Activated CD8-positive, alpha-beta T cell treated with anti-CD3 and anti-CD28 coated beads for 36 hours (primary cell): ENCODE results near the gene RIPPLY3. TPM values are rescaled to one million over a fixed set of nuclear protein-coding genes. Genes with fewer than 3 reads are reported as not detected.

Source experiments
- ATAC-seq: fragments of 200-7000 bp; cut with Tn5 transposase; one replicate; pipeline ENCODE4 v1.10.0; 2021; ENCODE audit warnings: mild to moderate bottlenecking, moderate library complexity
- CTCF ChIA-PET: fragments of 350-600 bp; sonication (Branson Sonifier 250); formaldehyde crosslinking; loops from one replicate; lab custom pipeline; 2021; ENCODE audit warnings: antibody characterized with exemption; lab: Charles Lee
- POLR2A ChIA-PET: fragments of 350-600 bp; sonication (Branson Sonifier 250); formaldehyde crosslinking; loops from one replicate; lab custom pipeline; 2021; ENCODE audit warnings: antibody characterized with exemption; lab: Charles Lee
- DNase-seq: peaks from one replicate; pipeline ENCODE4 v3.0.0-alpha.2; 2020
- H3K27ac Mint-ChIP-seq: one replicate; pipeline ENCODE4 v1.8.0; 2021; ENCODE audit warnings: mild to moderate bottlenecking, mixed read lengths
- H3K27me3 Mint-ChIP-seq: one replicate; pipeline ENCODE4 v1.8.0; 2021; ENCODE audit warnings: mixed read lengths
- H3K36me3 Mint-ChIP-seq: one replicate; pipeline ENCODE4 v1.8.0; 2021; ENCODE audit warnings: low read depth, mixed read lengths
- H3K4me1 Mint-ChIP-seq: one replicate; pipeline ENCODE4 v1.8.0; 2021; ENCODE audit warnings: low read depth, mixed read lengths
- H3K4me3 Mint-ChIP-seq: one replicate; pipeline ENCODE4 v1.8.0; 2021; ENCODE audit warnings: mild to moderate bottlenecking, moderate library complexity, mixed read lengths
- H3K9me3 Mint-ChIP-seq: one replicate; pipeline ENCODE4 v1.8.0; 2021; ENCODE audit warnings: mixed read lengths
- intact Hi-C: fragments of 100-400 bp; cut with micrococcal nuclease; formaldehyde crosslinking; loops from one replicate; pipeline ENCODE4 v1.10.0; 2022
- total RNA-seq, 2 experiments: library from RNA; stranded (reverse); gene quantifications; one replicate each; pipeline ENCODE4 v1.2.3, GENCODE V29; 2021
- TF ChIP-seq, protein P1 (sequence below): fragments of 200-600 bp; IDR thresholded peaks from one replicate; pipeline ENCODE4 v1.8.0; 2022; ENCODE audit warnings: antibody characterized with exemption, mild to moderate bottlenecking

RIPPLY3 gene
- total RNA-seq, 2 experiments from 2014 or later: not detected

DNA sequence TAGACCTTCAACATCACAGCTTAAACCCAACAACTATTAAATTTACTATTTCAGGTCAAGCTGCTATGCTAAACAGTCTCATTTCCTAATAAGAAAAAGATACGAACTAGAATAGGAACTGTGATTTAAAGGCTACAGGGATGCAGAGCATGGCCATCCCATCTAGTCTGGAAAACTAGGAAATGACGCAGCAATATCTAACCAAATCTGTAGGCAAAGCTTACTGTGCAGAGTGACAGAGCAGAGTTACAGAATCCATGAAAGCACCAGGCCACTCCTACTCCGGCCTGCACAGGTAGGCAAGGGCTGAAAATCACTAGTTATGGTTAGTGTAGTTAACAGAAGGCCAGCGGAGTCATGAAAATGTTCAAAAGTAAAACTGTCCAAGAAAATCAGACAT is 42.1 kb upstream of the RIPPLY3 start:
- Mint-ChIP-seq H3K4me3 (peak overlapping the region; percentile 88), H3K36me3 (peaks cover 12% of the 10 kb centered on the region), H3K27ac (no peak overlapping the region), H3K9me3 (no peaks in the 10 kb centered on the region), H3K4me1 (peaks cover 22% of the 10 kb centered on the region), H3K27me3 (no peaks in the 10 kb centered on the region)
- intact Hi-C loops: no loop called here
- no peak for DNase-seq
- CTCF ChIA-PET: interaction anchor here (1.3 to 4.3 kb wide), 4 partner anchors 23 to 46 kb away, joined by 3 to 28 read pairs (median 10); no protein-coding TSS in a partner anchor
- ATAC-seq: no peak
- POLR2A ChIA-PET: interaction anchor here (1.3 to 1.5 kb wide), 2 partner anchors 11 to 30 kb away, joined by 3 to 7 read pairs; no protein-coding TSS in a partner anchor
- TF ChIP-seq, protein P1, sequence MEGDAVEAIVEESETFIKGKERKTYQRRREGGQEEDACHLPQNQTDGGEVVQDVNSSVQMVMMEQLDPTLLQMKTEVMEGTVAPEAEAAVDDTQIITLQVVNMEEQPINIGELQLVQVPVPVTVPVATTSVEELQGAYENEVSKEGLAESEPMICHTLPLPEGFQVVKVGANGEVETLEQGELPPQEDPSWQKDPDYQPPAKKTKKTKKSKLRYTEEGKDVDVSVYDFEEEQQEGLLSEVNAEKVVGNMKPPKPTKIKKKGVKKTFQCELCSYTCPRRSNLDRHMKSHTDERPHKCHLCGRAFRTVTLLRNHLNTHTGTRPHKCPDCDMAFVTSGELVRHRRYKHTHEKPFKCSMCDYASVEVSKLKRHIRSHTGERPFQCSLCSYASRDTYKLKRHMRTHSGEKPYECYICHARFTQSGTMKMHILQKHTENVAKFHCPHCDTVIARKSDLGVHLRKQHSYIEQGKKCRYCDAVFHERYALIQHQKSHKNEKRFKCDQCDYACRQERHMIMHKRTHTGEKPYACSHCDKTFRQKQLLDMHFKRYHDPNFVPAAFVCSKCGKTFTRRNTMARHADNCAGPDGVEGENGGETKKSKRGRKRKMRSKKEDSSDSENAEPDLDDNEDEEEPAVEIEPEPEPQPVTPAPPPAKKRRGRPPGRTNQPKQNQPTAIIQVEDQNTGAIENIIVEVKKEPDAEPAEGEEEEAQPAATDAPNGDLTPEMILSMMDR: no peak

DNA sequence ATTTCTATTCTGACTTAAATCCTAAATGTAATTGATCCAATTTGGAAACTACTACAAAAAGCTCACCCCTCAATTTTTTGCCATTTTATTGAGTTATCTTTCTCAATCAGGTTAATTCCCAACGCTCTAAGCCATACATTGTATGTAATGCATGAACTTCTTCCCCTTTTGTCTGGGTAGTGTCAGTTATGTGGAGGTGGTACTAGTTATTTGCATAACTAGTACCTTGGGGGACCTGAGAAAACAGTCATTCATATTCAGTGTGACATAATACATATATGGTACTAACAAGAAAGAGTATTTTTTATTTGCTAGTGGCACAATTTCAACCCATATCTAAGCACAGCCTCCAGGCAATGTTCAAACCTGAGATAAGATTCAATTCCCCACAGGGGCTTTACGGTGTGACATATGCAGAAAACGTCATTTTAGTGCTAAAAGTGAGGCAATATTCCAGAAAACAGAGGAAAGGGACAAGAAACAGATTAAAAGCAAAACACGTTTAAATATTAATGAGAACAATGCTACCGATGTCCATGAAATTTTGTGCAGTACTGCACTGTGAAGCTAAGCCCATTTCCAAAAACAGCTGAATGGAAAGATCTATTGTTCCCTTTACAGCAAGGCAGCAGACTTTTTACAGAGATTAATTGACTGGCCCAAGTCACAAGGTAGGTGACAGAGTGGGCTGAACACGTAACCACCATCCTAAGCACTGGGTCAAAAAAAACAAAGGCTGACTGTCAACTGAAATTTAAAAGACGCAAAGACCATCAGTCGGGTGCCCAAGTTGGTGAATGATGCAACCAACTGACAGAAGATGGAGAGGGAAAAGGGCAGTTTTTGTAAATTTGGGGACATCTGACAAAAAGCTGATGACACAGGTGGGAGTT is 41.4 kb upstream of the RIPPLY3 start:
- TF ChIP-seq, protein P1: no peak
- no peak for ATAC-seq
- CTCF ChIA-PET: interaction anchor here (0.6 to 4.3 kb wide), 13 partner anchors 9 to 45 kb away, joined by 3 to 28 read pairs (median 3); no protein-coding TSS in a partner anchor
- peak overlapping the region; percentile 93 for H3K27ac Mint-ChIP-seq
- no peaks in the 10 kb centered on the region for H3K27me3 Mint-ChIP-seq
- DNase-seq: no peak
- peaks cover 8% of the 10 kb centered on the region for H3K36me3 Mint-ChIP-seq
- peak overlapping the region; percentile 88 for H3K4me3 Mint-ChIP-seq
- H3K4me1 Mint-ChIP-seq: peaks cover 22% of the 10 kb centered on the region
- no peaks in the 10 kb centered on the region for H3K9me3 Mint-ChIP-seq
- intact Hi-C loops: no loop called here
- POLR2A ChIA-PET: interaction anchor here (0.8 to 2.5 kb wide), 9 partner anchors 12 to 255 kb away, joined by 3 to 9 read pairs (median 4); no protein-coding TSS in a partner anchor

DNA sequence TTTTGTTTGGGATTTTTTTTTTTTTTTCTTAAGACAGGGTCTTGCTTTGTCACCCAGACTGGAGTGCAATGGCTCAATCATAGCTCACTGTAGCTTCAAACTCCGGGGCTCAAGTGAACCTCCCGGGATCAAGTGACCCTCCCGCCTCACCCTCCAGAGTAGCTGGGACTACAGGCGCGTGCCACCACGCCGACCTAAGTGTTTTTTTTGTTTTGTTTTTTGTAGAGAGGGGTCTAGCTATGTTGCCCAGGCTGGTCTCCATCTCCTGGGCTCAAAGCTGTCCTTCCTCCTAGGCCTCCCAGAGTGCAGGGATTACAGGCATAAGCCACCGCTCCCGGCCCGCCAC is 40.8 kb upstream of the RIPPLY3 start:
- ATAC-seq: peak; percentile 1
- ChIA-PET CTCF (interaction anchor here (0.6 to 4.3 kb wide), 12 partner anchors 9 to 44 kb away, joined by 3 to 28 read pairs (median 3); no protein-coding TSS in a partner anchor), POLR2A (interaction anchor here (0.8 to 2.5 kb wide), 8 partner anchors 11 to 255 kb away, joined by 3 to 9 read pairs (median 4); no protein-coding TSS in a partner anchor)
- Mint-ChIP-seq H3K9me3 (no peaks in the 10 kb centered on the region), H3K4me3 (peak overlapping the region; percentile 88), H3K27me3 (no peaks in the 10 kb centered on the region), H3K36me3 (peaks cover 6% of the 10 kb centered on the region), H3K4me1 (peaks cover 22% of the 10 kb centered on the region), H3K27ac (peak overlapping the region; percentile 93)
- intact Hi-C loops: no loop called here
- no peak for DNase-seq
- TF ChIP-seq, protein P1: no peak

DNA sequence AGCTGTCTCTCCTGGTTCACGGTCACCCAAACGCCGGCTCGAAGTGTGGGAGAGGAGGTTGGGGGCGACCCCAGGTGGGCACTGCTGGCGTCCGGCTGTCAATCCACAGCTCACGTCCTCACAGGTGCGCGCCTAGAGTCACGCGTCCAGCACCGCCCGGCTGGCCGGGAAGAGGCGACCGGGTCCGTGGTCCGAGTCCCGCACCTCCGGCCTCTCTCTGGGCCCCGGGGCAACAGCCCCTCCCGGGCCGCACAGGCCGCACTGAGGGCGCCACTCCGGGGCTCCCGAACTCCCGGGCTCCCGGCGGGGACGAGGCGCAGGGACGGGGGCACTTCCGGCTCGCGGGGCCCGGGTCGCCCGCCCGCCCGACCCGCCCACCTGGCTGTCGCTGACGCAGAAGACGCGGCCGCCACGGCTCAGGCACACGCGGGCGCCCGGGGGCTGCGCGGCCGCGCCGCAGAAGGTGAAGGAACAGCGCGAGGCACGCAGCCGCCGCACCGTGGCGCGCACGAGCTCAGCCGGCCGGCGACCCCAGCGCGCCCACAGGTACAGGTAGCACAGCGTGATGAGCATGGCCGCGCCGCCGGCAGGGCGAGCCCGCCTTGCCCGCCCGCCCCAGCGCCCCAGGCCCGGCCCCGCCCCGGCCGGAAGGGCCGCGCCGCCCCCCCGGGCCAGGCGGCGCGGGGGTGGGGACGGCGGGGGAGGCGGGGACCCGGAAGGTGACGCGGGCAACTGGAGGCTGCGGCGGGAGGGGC is 40.3 kb upstream of the RIPPLY3 start, which contains the start of gene HLCS:
TSS of gene HLCS (minus strand) at position 604 of the 755 bp plus-strand sequence. CDS start at position 573, 31 bp downstream.
- H3K27ac Mint-ChIP-seq: peak within 1 kb of the TSS; percentile 93
- intact Hi-C loops: no loop called here
- H3K4me3 Mint-ChIP-seq: peak within 1 kb of the TSS; percentile 88

More for the DNA sequence above, 40.3 kb upstream of the RIPPLY3 start, which contains the start of gene HLCS:
- Mint-ChIP-seq H3K9me3 (no peaks in the 10 kb centered on the region), H3K36me3 (peaks cover 2% of the 10 kb centered on the region), H3K27me3 (no peaks in the 10 kb centered on the region), H3K4me1 (peaks cover 22% of the 10 kb centered on the region)
- TF ChIP-seq, protein P1: no peak
- CTCF ChIA-PET: interaction anchor here (0.6 to 4.3 kb wide), 11 partner anchors 8 to 44 kb away, joined by 3 to 28 read pairs (median 3); no protein-coding TSS in a partner anchor
- peak; percentile 78 for DNase-seq
- ATAC-seq: peak; percentile 89
- POLR2A ChIA-PET: interaction anchor here (0.8 to 2.5 kb wide), 8 partner anchors 11 to 256 kb away, joined by 3 to 9 read pairs (median 4); no protein-coding TSS in a partner anchor
